Activated T-helper 1 cell treated with anti-CD3 and anti-CD28 coated beads, Interleukin-12 subunit alpha, Interleukin-12 subunit beta, Interleukin-2, Interleukin-4 antibody, amounts not matched to agents 30 ng/mL and 10 ng/mL and 1 ng/mL, durations not matched to agents 14 hours and 24 hours and 36 hours (primary cell): Measurements from ENCODE around the gene STYX. TPM values are rescaled to one million over a fixed set of nuclear protein-coding genes. Genes with fewer than 3 reads are reported as not detected.
"Not testable (repeated sequence)": the region's sequence is repeated elsewhere in the genome, so short reads cannot be mapped to it uniquely, and the experiment has no call there.

Experiments
- DNase-seq: peaks from one replicate; pipeline ENCODE4 v3.0.0; 2021; ENCODE audit warnings: low spot score
- H3K27ac Mint-ChIP-seq: one replicate; pipeline ENCODE4 v1.8.0; 2021; ENCODE audit warnings: mild to moderate bottlenecking, mixed read lengths
- H3K27me3 Mint-ChIP-seq: one replicate; pipeline ENCODE4 v1.8.0; 2022; ENCODE audit warnings: mild to moderate bottlenecking, moderate library complexity, mixed read lengths; ENCODE audit not compliant: insufficient read depth
- H3K36me3 Mint-ChIP-seq: one replicate; pipeline ENCODE4 v1.8.0; 2021; ENCODE audit warnings: low read depth, mixed read lengths
- H3K4me1 Mint-ChIP-seq: one replicate; pipeline ENCODE4 v1.8.0; 2021; ENCODE audit warnings: low read depth, mixed read lengths
- H3K4me3 Mint-ChIP-seq: one replicate; pipeline ENCODE4 v1.8.0; 2021; ENCODE audit warnings: mild to moderate bottlenecking, moderate library complexity, mixed read lengths
- H3K9me3 Mint-ChIP-seq: one replicate; pipeline ENCODE4 v1.8.0; 2021; ENCODE audit warnings: mixed read lengths
- intact Hi-C: fragments of 100-400 bp; cut with micrococcal nuclease; formaldehyde crosslinking; loops from one replicate; pipeline ENCODE4 v1.15.1; 2024
- total RNA-seq: library from RNA; stranded (reverse); gene quantifications from 2 replicates; pipeline ENCODE4 v1.2.3, GENCODE V29; 2022

Gene STYX
- total RNA-seq, 1 donor from 2014 or later: 18.7 TPM

GRCh38 chr14:52703225-52703624 lies 26.7 kb upstream of the STYX start:
- intact Hi-C loops: no loop called here

GRCh38 chr14:52703664-52704063 lies 26.3 kb upstream of the STYX start:
- Mint-ChIP-seq H3K27me3 (peaks cover 3% of the 10 kb centered on the region), H3K27ac (no peak overlapping the region), H3K4me3 (no peak overlapping the region), H3K4me1 (peaks cover 31% of the 10 kb centered on the region), H3K9me3 (no peaks in the 10 kb centered on the region), H3K36me3 (peaks cover 13% of the 10 kb centered on the region)
- intact Hi-C loops: no loop called here
- no peak for DNase-seq

More at GRCh38 chr14:52703225-52703624, 26.7 kb upstream of the STYX start:
- Mint-ChIP-seq H3K9me3 (no peaks in the 10 kb centered on the region), H3K36me3 (peaks cover 9% of the 10 kb centered on the region), H3K27ac (no peak overlapping the region), H3K4me3 (no peak overlapping the region), H3K4me1 (peaks cover 27% of the 10 kb centered on the region), H3K27me3 (peaks cover 3% of the 10 kb centered on the region)
- DNase-seq: no peak

- Mint-ChIP-seq H3K4me3 (peak overlapping the region; percentile 100), H3K9me3 (no peaks in the 10 kb centered on the region), H3K27ac (peak overlapping the region; percentile 97), H3K27me3 (peaks cover 3% of the 10 kb centered on the region), H3K4me1 (peaks cover 41% of the 10 kb centered on the region), H3K36me3 (peaks cover 34% of the 10 kb centered on the region)
- peak; percentile 21 for DNase-seq
- intact Hi-C loops: loop anchor here (2.0 to 5.0 kb wide), 3 partner anchors 13 to 714 kb away; no protein-coding TSS in a partner anchor
Observed at GRCh38 chr14:52706286-52706685, 23.7 kb upstream of the STYX start.

GRCh38 chr14:52706724-52707706 lies 23.0 kb upstream of the STYX start, which contains the start of gene PSMC6:
Gene PSMC6 (plus strand): TSS chr14:52707200. CDS start chr14:52707220, 20 bp downstream.
- H3K4me3 Mint-ChIP-seq: peak within 1 kb of the TSS; percentile 100
- peak within 1 kb of the TSS; percentile 97 for H3K27ac Mint-ChIP-seq
- intact Hi-C loops: loop anchor here (1.0 to 5.0 kb wide), 8 partner anchors 11 to 715 kb away; partner anchors contain the start of genes GNPNAT1, GPR137C, STYX and TXNDC16
- H3K4me1 Mint-ChIP-seq: peaks cover 41% of the 10 kb centered on the region
- DNase-seq: peak; percentile 86
- peaks cover 36% of the 10 kb centered on the region for H3K36me3 Mint-ChIP-seq
- no peaks in the 10 kb centered on the region for H3K9me3 Mint-ChIP-seq
- H3K27me3 Mint-ChIP-seq: peaks cover 3% of the 10 kb centered on the region

- no peaks in the 10 kb centered on the region for H3K9me3 Mint-ChIP-seq
- no peak overlapping the region for H3K27ac Mint-ChIP-seq
- H3K4me3 Mint-ChIP-seq: no peak overlapping the region
- H3K4me1 Mint-ChIP-seq: peaks cover 35% of the 10 kb centered on the region
- H3K27me3 Mint-ChIP-seq: no peaks in the 10 kb centered on the region
- intact Hi-C loops: no loop called here
- peaks cover 58% of the 10 kb centered on the region for H3K36me3 Mint-ChIP-seq
- no peak for DNase-seq
Observed at GRCh38 chr14:52711666-52712065, 18.3 kb upstream of the STYX start.

- peaks cover 40% of the 10 kb centered on the region for H3K36me3 Mint-ChIP-seq
- no peaks in the 10 kb centered on the region for H3K27me3 Mint-ChIP-seq
- H3K27ac Mint-ChIP-seq: no peak overlapping the region
- H3K4me1 Mint-ChIP-seq: peaks cover 8% of the 10 kb centered on the region
- intact Hi-C loops: no loop called here
- no peaks in the 10 kb centered on the region for H3K9me3 Mint-ChIP-seq
- no peak overlapping the region for H3K4me3 Mint-ChIP-seq
- DNase-seq: no peak
Observed at GRCh38 chr14:52716155-52716554, 13.8 kb upstream of the STYX start.

- H3K4me3 Mint-ChIP-seq: no peak overlapping the region
- intact Hi-C loops: no loop called here
- H3K27me3 Mint-ChIP-seq: no peaks in the 10 kb centered on the region
- H3K9me3 Mint-ChIP-seq: no peaks in the 10 kb centered on the region
- H3K4me1 Mint-ChIP-seq: peaks cover 27% of the 10 kb centered on the region
- no peak for DNase-seq
- H3K27ac Mint-ChIP-seq: no peak overlapping the region
- H3K36me3 Mint-ChIP-seq: peaks cover 45% of the 10 kb centered on the region
Observed at GRCh38 chr14:52723514-52724359, 6.2 kb upstream of the STYX start.

GRCh38 chr14:52724360-52724644 lies 5.7 kb upstream of the STYX start:
- H3K36me3 Mint-ChIP-seq: peaks cover 42% of the 10 kb centered on the region
- no peaks in the 10 kb centered on the region for H3K9me3 Mint-ChIP-seq
- no peak overlapping the region for H3K4me3 Mint-ChIP-seq
- DNase-seq: no peak
- intact Hi-C loops: no loop called here
- H3K27me3 Mint-ChIP-seq: no peaks in the 10 kb centered on the region
- H3K4me1 Mint-ChIP-seq: peaks cover 28% of the 10 kb centered on the region
- no peak overlapping the region for H3K27ac Mint-ChIP-seq

GRCh38 chr14:52727509-52727908 lies 2.5 kb upstream of the STYX start:
- not testable (repeated sequence) for H3K27me3 Mint-ChIP-seq, H3K9me3 Mint-ChIP-seq, H3K4me3 Mint-ChIP-seq, H3K27ac Mint-ChIP-seq, DNase-seq
- intact Hi-C loops: loop anchor here (5.0 kb wide), 1 partner anchor 1710 kb away; no protein-coding TSS in a partner anchor
- Mint-ChIP-seq H3K4me1 (peaks cover 37% of the 10 kb centered on the region), H3K36me3 (peaks cover 31% of the 10 kb centered on the region)

GRCh38 chr14:52729035-52729434 lies 931 bp upstream of the STYX start:
- Mint-ChIP-seq H3K27ac (peak overlapping the region; percentile 59), H3K4me1 (peaks cover 38% of the 10 kb centered on the region), H3K36me3 (peaks cover 32% of the 10 kb centered on the region), H3K4me3 (peak overlapping the region; percentile 61)
- DNase-seq, H3K9me3 Mint-ChIP-seq, H3K27me3 Mint-ChIP-seq: not testable (repeated sequence)
- intact Hi-C loops: loop anchor here (5.0 kb wide), 1 partner anchor 1708 kb away; no protein-coding TSS in a partner anchor

- peaks cover 36% of the 10 kb centered on the region for H3K36me3 Mint-ChIP-seq
- peaks cover 38% of the 10 kb centered on the region for H3K4me1 Mint-ChIP-seq
- no peaks in the 10 kb centered on the region for H3K27me3 Mint-ChIP-seq
- no peak for DNase-seq
- peak overlapping the region; percentile 76 for H3K27ac Mint-ChIP-seq
- no peaks in the 10 kb centered on the region for H3K9me3 Mint-ChIP-seq
- intact Hi-C loops: loop anchor here (5.0 kb wide), 1 partner anchor 1708 kb away; no protein-coding TSS in a partner anchor
- H3K4me3 Mint-ChIP-seq: peak overlapping the region; percentile 91
Observed at GRCh38 chr14:52729585-52729924, 411 bp upstream of the STYX start.

- DNase-seq: no peak
- Mint-ChIP-seq H3K4me1 (peaks cover 38% of the 10 kb centered on the region), H3K9me3 (no peaks in the 10 kb centered on the region), H3K27ac (peak overlapping the region; percentile 76), H3K36me3 (peaks cover 35% of the 10 kb centered on the region), H3K4me3 (peak overlapping the region; percentile 91), H3K27me3 (no peaks in the 10 kb centered on the region)
- intact Hi-C loops: loop anchor here (1.0 to 10.0 kb wide), 8 partner anchors 12 to 1076 kb away; partner anchors contain the start of genes FRMD6, GNPNAT1, GPR137C and PSMC6
Observed at GRCh38 chr14:52730709-52731111, 744 bp downstream of the STYX start.
